AG08395 (cell line): ENCODE data around the gene SFRP2.

ENCODE experiments used
- DNase-seq: peaks from one replicate; pipeline ENCODE4 v3.0.0; 2012; ENCODE audit warnings: mixed read lengths, low spot score

The SFRP2 gene

DNA sequence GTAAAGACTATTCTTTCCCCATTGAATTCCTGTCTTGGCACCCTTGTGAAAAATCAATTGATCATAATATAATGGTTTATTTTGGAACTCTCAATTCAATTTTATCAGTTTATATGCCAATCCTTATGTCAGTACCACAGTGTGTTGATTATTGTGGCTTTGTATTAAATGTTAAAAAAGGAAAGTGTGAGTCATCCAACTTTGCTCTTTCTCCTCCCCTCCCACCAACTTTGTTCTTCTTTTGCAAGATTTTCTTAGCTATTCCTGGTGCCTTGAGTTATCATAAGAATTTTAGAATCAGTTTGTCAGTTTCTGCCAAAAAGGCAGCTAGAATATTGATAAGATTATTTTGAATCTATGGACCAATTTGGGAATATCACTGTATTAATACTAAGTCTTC lies 17.8 kb downstream of the SFRP2 start:
- no peak for DNase-seq

DNA sequence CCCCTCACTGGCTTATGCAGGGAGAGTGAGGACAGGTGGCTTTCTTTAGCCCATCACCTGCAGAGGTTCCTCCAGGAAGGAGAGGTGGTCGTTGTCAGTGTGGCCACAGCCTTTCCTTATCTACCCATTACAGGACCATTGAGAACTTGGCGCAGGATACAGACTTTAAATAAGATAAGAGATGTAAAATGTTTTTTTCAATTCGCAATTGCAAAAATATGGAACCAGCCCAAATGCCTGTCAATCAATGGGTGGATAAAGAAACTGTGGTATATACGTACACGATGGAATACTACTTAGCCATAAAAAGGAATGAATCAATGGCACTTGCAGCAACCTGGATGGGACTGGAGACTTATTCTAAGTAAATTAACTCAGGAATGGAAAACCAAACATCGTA lies 22.1 kb downstream of the SFRP2 start:
- DNase-seq = no peak

DNA sequence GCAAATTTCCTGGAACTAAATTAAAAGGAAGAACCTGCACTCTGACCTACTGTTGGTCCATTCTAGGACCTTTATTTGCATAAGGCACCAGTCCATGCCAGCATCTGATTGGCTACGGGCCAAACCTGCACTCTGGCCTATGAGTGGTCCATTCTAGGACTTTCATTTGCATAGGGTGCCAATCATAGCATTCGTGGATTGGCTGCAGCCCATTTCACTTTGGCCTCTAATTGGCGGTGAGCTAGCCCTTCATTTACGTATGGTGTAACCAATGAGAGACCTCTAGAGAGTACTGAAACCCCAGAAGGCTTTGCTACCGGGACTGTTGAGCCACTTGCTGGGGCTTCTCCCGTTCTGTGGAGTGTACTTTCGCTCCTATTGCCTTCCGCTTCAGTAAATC lies 23.0 kb downstream of the SFRP2 start:
- no peak for DNase-seq

DNA sequence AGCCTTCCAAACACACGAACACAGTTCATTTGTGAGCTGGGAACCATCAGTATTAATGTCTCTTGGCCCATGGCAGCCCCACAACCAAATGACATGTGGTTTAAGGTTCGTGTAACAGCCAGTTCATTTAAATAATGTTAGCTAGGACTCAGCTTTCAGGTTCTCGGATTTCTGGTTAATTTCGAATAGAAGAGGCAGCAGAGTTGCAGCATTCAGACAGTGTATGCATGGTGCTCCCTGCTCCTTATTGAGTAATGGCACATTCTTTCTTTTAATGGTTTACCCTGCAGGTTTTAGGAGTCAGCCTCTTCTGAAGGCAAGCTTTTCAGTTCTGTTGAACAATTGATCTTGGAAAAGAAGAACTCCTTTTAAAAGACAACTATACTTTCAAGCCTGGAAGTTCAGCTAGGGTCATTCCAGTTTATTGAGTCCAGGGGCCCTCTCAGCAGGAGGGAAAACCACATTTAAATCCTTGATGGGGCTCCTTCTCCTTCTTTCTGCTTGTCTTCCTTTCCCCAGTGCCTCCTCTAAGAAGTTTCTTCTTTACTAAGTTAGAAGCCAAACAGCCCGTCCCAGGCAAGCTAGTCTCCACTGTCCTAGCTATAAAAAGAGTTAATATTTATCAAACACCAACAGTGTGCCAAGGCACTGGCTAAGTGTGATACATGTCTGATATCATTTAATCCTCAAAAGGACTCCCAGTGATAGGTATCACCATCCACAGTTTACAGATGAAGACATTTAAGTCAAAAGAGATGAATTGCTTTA lies 24.1 kb downstream of the SFRP2 start:
- no peak for DNase-seq

DNA sequence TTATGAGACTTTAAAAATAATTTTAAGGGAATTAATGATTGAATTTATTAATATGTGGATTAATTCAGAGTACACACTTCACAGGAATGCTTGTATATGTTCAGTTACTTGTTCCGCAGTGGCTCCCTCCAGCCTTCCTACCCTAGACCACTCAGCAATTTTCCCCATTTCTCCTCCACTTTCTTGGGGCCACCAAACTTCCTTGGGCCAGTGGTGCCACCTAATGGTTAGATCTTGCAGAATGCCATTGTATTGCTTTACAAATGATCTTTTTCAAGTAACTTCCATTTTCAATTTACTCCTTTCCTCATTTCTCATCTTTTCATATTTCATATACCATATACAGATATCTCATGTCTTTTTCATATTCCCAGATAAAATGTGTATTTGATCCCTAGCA lies 25.5 kb downstream of the SFRP2 start:
- DNase-seq = no peak

DNA sequence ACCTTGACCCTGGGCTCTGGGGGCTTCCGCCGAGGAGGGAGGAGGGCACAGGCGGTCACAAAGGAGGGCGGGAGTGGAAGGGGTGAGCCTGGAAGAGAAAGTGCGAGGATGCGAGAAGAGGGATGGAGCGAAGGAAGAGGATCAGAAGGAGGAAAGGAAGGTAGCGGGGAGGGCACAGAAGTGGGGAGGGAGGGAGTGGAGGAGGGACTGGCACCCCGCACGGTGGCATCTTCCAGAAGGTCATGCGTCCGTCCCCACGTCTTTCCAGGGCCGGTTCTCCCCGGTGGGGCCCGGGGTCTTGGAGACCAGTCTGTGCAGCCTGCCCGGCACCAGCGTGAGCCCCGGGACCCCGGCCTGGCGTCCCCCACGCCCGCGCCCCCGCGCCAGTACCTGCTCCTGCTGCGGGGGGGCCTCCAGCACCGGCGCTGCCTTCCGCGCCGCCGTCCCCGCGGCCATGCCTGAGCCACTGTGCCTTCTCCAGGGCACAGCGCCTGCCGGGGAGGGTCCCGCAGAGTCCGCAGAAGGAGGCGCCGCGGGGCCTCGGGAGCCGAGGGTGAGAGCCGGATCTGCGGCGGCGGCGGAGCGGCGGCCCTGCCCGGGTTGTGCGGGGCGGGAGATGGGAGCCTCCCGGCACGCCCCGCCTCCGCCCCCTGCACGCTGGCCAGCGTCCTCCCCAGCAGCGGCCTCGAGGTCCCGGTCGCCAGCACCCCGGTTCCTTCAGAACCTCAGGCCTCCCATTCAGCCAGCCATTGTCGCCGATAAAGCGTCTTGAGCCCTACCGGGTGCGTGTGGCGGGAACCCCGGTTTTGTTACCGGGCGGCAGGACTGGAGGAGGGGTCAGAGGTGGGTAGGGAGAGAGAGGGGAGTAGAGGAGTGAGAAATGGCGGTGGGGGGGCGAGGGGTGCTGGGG lies 29.2 kb downstream of the SFRP2 start, which contains the start of gene RNF175:
Gene RNF175 (minus strand): TSS at position 618 of the 910 bp plus-strand sequence. CDS start 162 bp downstream, at position 456.
- DNase-seq = peak; percentile 45

DNA sequence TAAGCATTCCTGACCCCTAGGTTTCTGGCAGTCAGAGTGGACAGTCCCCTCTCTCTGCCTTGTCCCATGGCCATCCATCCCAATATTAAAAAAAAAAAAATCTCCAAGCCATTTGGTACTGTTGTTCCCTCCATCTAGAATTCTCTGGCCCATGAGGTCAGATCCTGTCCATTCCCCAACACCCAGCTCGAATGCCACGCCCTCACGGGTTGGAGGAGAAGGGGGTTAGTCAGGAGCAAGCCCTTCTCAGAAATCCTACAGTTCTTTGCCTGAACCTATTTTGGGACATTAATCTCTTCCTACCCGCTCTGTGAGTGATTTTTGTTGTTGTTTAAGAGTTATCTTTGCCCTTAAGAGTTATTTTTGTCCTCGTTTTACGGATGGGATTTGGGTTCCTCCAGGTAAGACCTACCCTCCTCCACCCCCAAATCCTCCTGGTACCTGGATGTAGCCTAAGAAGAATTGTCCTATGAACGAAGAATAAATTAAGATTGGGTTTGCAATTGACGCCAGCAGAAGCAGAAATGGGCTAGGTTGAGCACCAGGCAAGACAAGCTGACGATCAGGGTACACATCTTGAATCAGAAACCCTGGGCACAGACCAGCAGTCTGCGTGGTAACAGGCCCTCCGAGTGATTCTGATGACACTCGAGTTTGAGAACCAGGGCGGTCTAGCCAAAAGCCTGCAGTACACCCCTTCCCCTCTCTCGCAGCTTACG lies 30.0 kb downstream of the SFRP2 start:
- DNase-seq = no peak

DNA sequence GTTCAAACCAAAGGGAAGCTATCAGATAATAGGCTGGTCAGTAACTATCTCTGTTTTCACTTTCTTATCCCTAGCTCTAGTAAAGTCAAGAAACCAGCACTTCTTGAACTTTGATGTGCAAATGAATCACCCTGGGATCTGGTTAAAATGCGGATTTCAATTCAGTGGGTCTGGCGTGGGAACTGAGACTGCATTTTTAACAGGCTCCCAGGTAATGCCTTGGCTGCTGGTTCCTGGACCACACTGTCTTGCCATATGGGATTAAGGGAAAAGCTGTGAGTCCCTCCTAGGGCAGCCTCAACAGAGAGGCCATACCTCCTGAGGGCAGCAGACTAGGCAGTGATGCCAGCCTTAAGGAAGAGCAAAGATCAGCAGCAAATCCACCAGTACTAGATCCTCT lies 30.7 kb downstream of the SFRP2 start:
- no peak for DNase-seq

DNA sequence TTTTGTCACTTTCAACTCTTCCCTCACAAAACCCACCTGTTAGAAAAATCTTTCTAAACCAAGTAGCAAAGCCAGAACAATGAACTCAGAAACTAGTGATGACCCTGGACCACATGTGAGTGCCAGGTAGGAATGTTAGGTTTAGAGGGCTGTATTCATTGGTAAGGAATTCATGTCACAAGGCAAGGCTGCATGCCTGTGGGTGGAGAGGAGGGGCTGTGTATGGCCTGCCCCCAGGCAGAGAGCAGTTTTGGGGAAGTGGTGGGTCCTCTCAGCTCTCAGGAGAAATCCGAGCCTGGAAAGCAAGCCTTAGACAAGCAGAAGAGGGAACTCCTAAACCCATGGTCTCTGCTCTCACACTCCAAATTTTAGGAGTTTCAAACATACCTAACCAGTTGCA lies 31.5 kb downstream of the SFRP2 start:
- peak; percentile 13 for DNase-seq

DNA sequence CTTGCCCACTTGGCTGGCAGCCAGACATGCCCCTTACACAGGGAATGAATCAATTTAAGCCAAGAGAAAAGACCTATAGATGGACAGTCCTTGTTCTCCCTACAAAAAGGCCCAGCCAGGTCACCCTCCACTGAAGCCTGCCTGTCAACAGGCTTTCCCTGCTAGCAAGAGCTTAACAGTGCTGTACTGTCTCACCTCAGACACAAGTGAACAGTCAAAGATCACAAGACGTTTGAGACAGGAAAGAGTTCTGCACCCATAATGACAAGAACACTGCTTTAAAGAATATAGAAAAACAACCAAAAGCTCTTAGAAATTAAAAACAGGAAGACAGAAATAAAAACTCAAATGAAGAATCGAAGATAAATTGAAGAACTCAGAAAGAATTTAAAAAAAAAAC lies 33.7 kb downstream of the SFRP2 start:
- DNase-seq = no peak

DNA sequence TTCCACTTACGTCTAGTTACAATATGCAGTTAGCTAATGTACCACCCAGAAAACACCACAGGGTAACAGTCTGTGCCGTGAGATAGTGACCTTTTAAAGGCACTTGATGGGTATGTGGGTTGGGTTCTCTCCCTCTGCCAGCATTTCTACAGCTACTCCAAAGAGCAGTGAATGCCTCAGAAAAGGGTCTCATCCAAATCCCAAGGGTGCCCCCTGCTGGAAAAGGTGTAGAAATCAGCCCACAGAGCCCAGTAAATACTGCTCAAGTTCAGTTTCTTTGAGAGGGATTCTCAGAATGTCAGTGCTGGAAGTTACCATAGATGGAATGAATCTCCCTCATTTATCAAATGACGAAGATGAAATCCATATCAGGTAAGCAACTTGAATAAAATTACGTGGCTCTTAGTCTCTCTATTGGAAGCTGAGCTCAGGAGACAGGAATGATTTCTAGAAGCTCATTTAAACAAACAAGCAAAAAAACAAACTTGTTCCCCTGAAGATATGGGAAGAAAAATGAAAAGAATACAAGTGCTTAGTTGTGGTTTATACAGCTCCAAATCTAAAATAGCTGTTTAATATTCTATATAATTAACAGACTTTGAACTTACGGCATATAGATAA lies 38.6 kb downstream of the SFRP2 start:
- peak; percentile 70 for DNase-seq

DNA sequence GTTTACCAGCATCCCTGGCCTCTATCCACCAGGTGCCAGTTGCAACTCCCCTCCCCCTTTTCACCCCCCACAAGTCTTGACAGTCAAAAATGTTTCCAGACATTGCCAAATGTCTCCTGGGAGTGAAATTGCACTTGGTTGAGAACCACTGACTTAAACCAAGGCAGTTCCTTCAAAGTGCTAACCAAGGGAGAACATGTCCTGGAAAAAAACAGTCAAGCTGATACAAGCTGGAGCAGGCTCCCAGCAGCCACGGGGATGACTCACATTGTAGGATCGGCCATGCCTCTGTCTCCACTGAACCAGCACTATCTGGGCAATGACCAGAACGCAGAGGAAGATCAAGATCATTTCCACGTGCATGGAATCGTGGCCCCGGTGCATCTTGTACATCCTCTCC lies 40.5 kb downstream of the SFRP2 start:
- DNase-seq = peak; percentile 83

DNA sequence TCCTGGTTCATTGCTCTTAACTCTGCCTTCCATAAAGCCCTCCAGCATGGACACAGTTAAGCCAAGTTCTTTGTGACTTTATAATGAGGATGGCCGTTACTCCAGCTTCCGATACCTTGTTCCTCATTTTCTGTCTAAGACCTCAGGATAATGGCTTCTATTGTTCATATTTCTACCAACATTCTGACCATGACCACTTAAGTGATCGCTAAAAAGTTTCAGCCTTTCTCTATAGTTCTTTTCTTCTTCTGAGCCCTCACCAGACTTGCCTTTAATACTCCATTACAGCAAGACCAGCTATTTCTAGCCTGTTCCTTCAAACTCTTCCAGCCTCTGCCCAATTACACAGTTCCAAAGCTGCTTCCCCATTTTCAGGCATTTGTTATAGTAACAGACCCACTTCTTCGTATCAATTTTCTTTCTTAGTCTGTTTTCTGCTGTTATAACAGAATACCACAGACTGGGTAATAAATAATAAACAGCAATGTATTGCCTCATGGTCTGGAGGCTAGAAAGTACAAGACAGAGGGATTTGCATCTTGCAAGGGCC lies 41.4 kb downstream of the SFRP2 start:
- DNase-seq = no peak

DNA sequence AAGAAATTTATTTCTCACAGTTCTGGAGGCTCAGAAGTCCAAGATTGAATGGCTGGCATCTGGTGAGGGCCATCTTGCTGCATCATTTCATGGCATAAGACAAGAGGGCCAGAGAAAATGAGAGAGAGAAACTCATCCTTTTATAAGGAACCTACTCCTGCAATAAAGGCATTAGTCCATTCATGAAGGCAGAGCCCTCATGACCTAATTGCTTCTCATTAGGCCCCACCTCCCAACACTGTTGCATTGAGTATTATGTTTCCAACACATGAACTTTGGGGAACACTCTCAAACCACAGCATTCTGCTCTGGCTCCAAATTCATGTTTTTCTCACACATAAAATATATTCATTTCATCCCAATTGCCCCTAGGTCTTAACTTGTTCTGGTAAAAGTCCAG lies 43.2 kb downstream of the SFRP2 start:
- no peak for DNase-seq

DNA sequence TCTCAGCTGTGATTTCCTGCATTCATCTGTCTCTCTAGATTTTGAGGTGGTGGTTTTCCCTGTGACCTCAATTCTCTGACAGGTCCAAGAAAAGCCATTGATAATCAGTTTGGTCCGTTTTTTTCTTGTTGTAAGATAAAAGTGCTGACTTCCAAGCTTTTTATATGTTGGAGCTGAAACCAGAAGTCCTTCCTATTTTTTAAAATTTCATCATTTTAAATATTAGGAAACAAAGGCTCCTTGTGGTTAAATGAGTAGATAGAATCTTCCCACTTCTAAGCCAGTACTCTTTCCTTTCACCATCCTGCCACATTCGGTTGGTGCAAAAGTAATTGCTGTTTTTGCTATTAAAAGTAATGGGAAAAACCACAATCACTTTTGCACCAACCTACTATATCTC lies 47.3 kb downstream of the SFRP2 start:
- DNase-seq = no peak

DNA sequence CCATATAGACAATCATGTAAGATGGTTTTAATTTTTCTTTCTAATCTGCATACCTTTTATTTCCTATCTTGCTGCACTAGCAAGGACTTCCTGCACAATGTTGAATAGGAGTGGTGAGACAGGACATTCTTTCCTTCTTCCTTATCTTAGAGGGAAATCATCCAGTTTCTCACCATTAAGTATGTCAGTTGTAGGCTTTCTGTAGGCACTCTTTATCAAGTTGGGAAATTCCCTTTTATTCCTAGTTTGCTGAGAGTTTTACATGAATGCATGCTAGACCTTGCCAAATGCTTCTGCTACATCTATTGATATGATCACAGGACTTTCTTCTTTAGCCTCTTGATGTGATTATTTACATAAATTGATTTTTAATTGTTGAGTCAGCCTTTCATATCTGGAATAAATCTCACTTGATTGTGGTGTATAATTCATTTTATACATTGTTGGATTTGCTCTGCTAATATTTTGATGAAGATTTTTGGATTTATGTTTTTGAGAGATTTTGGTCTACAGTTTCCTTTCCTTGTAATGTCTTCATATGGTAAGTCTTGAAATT lies 52.9 kb downstream of the SFRP2 start:
- DNase-seq = no peak

DNA sequence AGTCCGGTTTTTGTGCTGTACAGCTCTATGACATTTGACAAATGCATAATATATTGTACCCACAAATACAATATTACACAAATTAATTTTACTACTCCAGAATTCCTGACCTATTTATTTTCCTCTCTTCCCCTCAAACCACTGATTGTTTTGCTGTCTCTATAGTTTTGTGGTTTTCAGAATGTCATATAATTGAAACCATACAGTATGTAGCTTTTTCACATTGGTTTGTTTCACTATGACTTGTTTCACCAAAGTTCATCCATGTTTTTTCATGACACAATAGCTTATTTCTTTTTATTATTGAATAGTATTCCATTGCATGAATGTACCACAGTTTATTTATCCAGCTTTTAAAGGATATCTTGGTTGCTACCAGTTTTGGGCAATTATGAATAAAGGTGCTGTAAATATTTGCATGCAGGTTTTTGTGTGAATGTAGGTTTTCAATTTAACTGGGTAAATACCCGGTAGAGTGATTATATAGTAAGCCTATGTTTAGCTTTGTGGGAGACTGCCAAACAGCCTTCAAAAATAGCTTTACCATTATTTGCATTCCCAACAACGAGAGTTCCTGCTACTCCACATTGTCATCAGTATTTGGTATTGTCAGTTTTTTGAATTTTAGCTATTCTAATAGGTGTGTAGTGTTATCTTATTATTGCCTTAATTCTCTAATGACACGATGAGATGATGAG lies 55.0 kb downstream of the SFRP2 start:
- no peak for DNase-seq

DNA sequence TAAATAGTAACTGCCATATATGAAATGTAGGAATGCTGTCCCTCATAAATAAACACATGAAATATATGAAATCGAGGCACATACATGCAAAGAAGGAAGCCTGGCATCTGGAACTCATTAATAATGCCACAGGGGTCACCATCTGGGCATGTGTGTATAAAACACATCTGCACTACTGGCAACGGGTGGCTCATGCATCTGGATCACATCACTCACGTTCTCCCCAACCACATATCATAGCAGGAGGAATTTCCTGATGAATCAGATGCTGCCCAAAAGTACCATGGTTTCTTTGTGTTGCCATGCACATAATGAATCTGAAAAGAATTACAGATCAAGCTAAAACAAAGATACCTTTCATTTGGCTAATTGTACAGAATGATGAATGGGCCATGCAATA lies 57.6 kb downstream of the SFRP2 start:
- DNase-seq = peak; percentile 79
